Thyroid gland (tissue), 4 donors: Measurements from ENCODE around the gene SPATS1. TPM values are rescaled to one million over a fixed set of nuclear protein-coding genes. Genes with fewer than 3 reads are reported as not detected.
"Not testable (repeated sequence)": the region's sequence is repeated elsewhere in the genome, so short reads cannot be mapped to it uniquely, and the experiment has no call there.

Experiments
- DNase-seq, 2 donors: peaks; one replicate each; pipeline ENCODE4 v3.0.0-alpha.2; 2019
- H3K27ac ChIP-seq, 3 donors: fragments of 200-600 bp; sonication (generic); 1 replicate in 2 of 3; 2 replicates in 1 of 3; pipeline ENCODE4 v1.5.1; 2016 to 2019; ENCODE audit warnings: mild to moderate bottlenecking in 1 of 3, moderate library complexity in 1 of 3
- H3K27me3 ChIP-seq: fragments of 200-600 bp; sonication (generic); one replicate; pipeline ENCODE4 v1.5.1; 2019
- H3K36me3 ChIP-seq, 2 donors: fragments of 200-600 bp; sonication (generic); one replicate each; pipeline ENCODE4 v1.5.1; 2016 to 2019
- H3K4me1 ChIP-seq, 2 donors: fragments of 200-600 bp; sonication (generic); one replicate each; pipeline ENCODE4 v1.5.1; 2017 to 2019
- H3K4me3 ChIP-seq, 3 donors: fragments of 200-600 bp; sonication (generic); replicated peaks in 1 of 3; 1 replicate in 2 of 3; 2 replicates in 1 of 3; pipeline ENCODE4 v1.5.1; 2016; ENCODE audit warnings: mild to moderate bottlenecking in 1 of 3
- H3K9me3 ChIP-seq: fragments of 200-600 bp; sonication (generic); one replicate; pipeline ENCODE4 v1.5.1; 2017
- POLR2A ChIP-seq, 2 donors: fragments of 450-650 bp; IDR thresholded peaks; one replicate each; pipeline ENCODE4 v1.6.1; 2017; ENCODE audit warnings: antibody characterized with exemption in 2 of 2, mild to moderate bottlenecking in 2 of 2, moderate library complexity in 1 of 2
- WGBS, 2 donors: methylation state at CpG; one replicate each; pipeline ENCODE4 v1.1.5; 2017; 5-methylcytosine and 5-hydroxymethylcytosine counted together
- intact Hi-C: fragments of 100-400 bp; cut with DNase I; formaldehyde crosslinking; loops from one replicate; pipeline ENCODE4 v1.15.1; 2023
- total RNA-seq, 4 donors: library from RNA; depleted of rRNA; stranded (reverse); fragments of >200 nt; gene quantifications; one replicate each; pipeline ENCODE4 v1.2.3, GENCODE V29; 2016
- TF ChIP-seq, protein P1 (sequence below), 6 experiments: fragments of 200-600 bp in 3 of 6; fragments of 450-650 bp in 3 of 6; sonication (generic) in 3 of 6; IDR thresholded peaks; one replicate each; pipeline ENCODE4 v1.5.1; 2016 to 2019; ENCODE audit warnings: antibody characterized with exemption in 6 of 6, mild to moderate bottlenecking in 2 of 6, inconsistent platforms in 1 of 6, moderate library complexity in 1 of 6

The SPATS1 gene
- total RNA-seq, 4 donors from 2014 or later = not detected

GRCh38 chr6:44315516-44315915, 26.9 kb upstream of the SPATS1 start:
- no peak for DNase-seq
- H3K36me3 ChIP-seq = peaks cover 0 to 4% of the 10 kb centered on the region in 2 donors
- peaks cover 6 to 7% of the 10 kb centered on the region in 2 donors for H3K4me1 ChIP-seq
- WGBS, 2 donors = 77 to 79% methylated on average over 3 of the region's 3 CpGs
- TF ChIP-seq, protein P1, sequence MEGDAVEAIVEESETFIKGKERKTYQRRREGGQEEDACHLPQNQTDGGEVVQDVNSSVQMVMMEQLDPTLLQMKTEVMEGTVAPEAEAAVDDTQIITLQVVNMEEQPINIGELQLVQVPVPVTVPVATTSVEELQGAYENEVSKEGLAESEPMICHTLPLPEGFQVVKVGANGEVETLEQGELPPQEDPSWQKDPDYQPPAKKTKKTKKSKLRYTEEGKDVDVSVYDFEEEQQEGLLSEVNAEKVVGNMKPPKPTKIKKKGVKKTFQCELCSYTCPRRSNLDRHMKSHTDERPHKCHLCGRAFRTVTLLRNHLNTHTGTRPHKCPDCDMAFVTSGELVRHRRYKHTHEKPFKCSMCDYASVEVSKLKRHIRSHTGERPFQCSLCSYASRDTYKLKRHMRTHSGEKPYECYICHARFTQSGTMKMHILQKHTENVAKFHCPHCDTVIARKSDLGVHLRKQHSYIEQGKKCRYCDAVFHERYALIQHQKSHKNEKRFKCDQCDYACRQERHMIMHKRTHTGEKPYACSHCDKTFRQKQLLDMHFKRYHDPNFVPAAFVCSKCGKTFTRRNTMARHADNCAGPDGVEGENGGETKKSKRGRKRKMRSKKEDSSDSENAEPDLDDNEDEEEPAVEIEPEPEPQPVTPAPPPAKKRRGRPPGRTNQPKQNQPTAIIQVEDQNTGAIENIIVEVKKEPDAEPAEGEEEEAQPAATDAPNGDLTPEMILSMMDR (IDR thresholded peaks at IDR 0.05) = no peak
- no peak for TF ChIP-seq POLR2A (IDR thresholded peaks at IDR 0.05)
- H3K27ac ChIP-seq = no peak overlapping the region
- no peaks in the 10 kb centered on the region for H3K9me3 ChIP-seq
- no peak overlapping the region for H3K4me3 ChIP-seq
- H3K27me3 ChIP-seq = no peaks in the 10 kb centered on the region
- intact Hi-C loops = no loop called here

GRCh38 chr6:44315951-44316350, 26.5 kb upstream of the SPATS1 start:
- peaks cover 6 to 7% of the 10 kb centered on the region in 2 donors for H3K4me1 ChIP-seq
- intact Hi-C loops = no loop called here
- peaks cover 0 to 1% of the 10 kb centered on the region in 2 donors for H3K36me3 ChIP-seq
- 76 to 83% methylated on average over 5 of the region's 5 CpGs for WGBS, 2 donors
- no peaks in the 10 kb centered on the region for H3K27me3 ChIP-seq
- no peak overlapping the region for H3K27ac ChIP-seq
- TF ChIP-seq, protein P1 (IDR thresholded peaks at IDR 0.05) = no peak
- no peak for TF ChIP-seq POLR2A (IDR thresholded peaks at IDR 0.05)
- H3K9me3 ChIP-seq = no peaks in the 10 kb centered on the region
- H3K4me3 ChIP-seq = no peak overlapping the region
- DNase-seq = no peak

GRCh38 chr6:44316481-44316880, 26.0 kb upstream of the SPATS1 start:
- no peaks in the 10 kb centered on the region for H3K36me3 ChIP-seq
- H3K4me3 ChIP-seq = no peak overlapping the region
- H3K27me3 ChIP-seq = no peaks in the 10 kb centered on the region
- H3K4me1 ChIP-seq = peaks cover 6 to 7% of the 10 kb centered on the region in 2 donors
- TF ChIP-seq, protein P1 (IDR thresholded peaks at IDR 0.05) = no peak
- no peak overlapping the region for H3K27ac ChIP-seq
- 81 to 90% methylated on average over 11 to 12 of the region's 12 CpGs for WGBS, 2 donors
- no peaks in the 10 kb centered on the region for H3K9me3 ChIP-seq
- no peak for DNase-seq
- intact Hi-C loops = no loop called here

DNA sequence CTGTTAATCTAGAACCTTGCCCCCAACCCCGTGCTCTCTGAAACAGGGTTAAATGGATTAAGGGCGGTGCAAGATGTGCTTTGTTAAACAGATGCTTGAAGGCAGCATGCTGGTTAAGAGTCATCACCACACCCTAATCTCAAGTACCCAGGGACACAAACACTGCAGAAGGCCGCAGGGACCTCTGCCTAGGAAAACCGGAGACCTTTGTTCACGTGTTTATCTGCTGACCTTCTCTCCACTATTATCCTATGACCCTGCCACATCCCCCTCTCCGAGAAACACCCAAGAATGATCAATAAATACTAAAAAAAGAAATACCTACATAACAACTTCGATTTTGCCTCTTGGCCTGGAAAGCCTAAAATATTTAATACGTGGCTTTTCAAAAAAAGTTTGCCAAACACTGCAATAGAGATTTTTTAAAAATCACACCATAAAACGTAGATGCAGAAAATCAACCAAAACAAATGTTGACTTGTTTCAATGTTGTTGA, 25.3 kb upstream of the SPATS1 start:
- H3K4me1 ChIP-seq, H3K4me3 ChIP-seq, intact Hi-C loops, H3K36me3 ChIP-seq, DNase-seq, H3K27me3 ChIP-seq, H3K27ac ChIP-seq, H3K9me3 ChIP-seq: not testable (repeated sequence)
- 54 to 55% methylated on average over 9 of the region's 9 CpGs for whole genome bisulfite sequencing, 2 donors

- H3K36me3 ChIP-seq = no peaks in the 10 kb centered on the region
- no peak overlapping the region for H3K4me3 ChIP-seq
- H3K27ac ChIP-seq = no peak overlapping the region
- TF ChIP-seq POLR2A (IDR thresholded peaks at IDR 0.05) = no peak
- TF ChIP-seq, protein P1 (IDR thresholded peaks at IDR 0.05) = no peak
- intact Hi-C loops = no loop called here
- WGBS, 2 donors = 92 to 93% methylated on average over 3 of the region's 3 CpGs
- H3K4me1 ChIP-seq = no peaks in the 10 kb centered on the region
- H3K9me3 ChIP-seq = no peaks in the 10 kb centered on the region
- H3K27me3 ChIP-seq = no peaks in the 10 kb centered on the region
- no peak for DNase-seq
These were observed 21.2 kb upstream of the SPATS1 start for GRCh38 chr6:44321210-44321609.

DNA sequence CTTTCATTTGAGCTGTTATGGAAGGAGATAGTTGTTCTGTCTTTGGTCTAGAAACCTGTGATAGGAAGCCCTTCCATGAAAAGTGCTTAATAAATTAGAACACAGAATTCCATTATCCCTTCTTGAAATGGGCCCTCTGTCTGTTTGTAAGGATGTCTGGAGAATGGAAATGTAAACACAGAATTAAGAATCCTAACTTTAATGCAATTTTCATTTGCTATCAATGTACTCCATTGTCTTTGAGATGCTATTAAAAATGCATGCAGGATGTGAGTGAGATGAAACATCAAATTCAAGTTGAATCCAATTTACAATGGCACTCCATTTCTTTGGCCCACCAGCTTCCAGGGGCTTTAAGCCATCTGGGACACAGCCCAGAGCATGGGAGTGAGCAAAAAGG, 15.4 kb upstream of the SPATS1 start:
- Histone ChIP-seq H3K36me3 (no peaks in the 10 kb centered on the region), H3K27ac (no peak overlapping the region), H3K4me3 (no peak overlapping the region), H3K9me3 (no peaks in the 10 kb centered on the region), H3K4me1 (no peaks in the 10 kb centered on the region), H3K27me3 (no peaks in the 10 kb centered on the region)
- intact Hi-C loops = no loop called here
- DNase-seq = no peak
- TF ChIP-seq, protein P1 (IDR thresholded peaks at IDR 0.05) = no peak
- no peak for TF ChIP-seq POLR2A (IDR thresholded peaks at IDR 0.05)
